GM23338 (cell line): Measurements from ENCODE around the gene PTGR3. TPM values are rescaled to one million over a fixed set of nuclear protein-coding genes. Genes with fewer than 3 reads are reported as not detected.

ENCODE experiments used
- ATAC-seq: fragments of 200-7000 bp; cut with Tn5 transposase; 3 replicates; pipeline ENCODE4 v1.9.1; 2020
- DNase-seq: peaks from one replicate; pipeline ENCODE4 v3.0.0-alpha.2; 2015; ENCODE audit warnings: low spot score
- H2AFZ ChIP-seq: fragments of 200-600 bp; sonication (generic); 2 replicates; pipeline ENCODE4 v1.8.0; 2016; ENCODE audit warnings: antibody characterized with exemption, mild to moderate bottlenecking, moderate library complexity
- H3F3A ChIP-seq: fragments of 200-600 bp; sonication (generic); replicated peaks from 2 replicates; pipeline ENCODE4 v1.8.0; 2017; ENCODE audit warnings: antibody characterized with exemption, mixed run types, low read depth
- H3K27ac ChIP-seq: fragments of 200-600 bp; sonication (generic); 2 replicates; pipeline ENCODE4 v1.6.1; 2016; ENCODE audit warnings: low read depth
- H3K27me3 ChIP-seq: fragments of 200-600 bp; sonication (generic); 2 replicates; pipeline ENCODE4 v1.8.0; 2016; ENCODE audit warnings: mild to moderate bottlenecking, mixed run types, moderate library complexity; ENCODE audit not compliant: insufficient read depth
- H3K36me3 ChIP-seq: fragments of 200-600 bp; sonication (generic); 2 replicates; pipeline ENCODE4 v1.8.0; 2016; ENCODE audit warnings: mild to moderate bottlenecking; ENCODE audit not compliant: insufficient read depth
- H3K4me1 ChIP-seq: fragments of 200-600 bp; sonication (generic); 2 replicates; pipeline ENCODE4 v1.8.0; 2016; ENCODE audit warnings: mild to moderate bottlenecking, moderate library complexity; ENCODE audit not compliant: insufficient read depth
- H3K4me2 ChIP-seq: fragments of 200-600 bp; sonication (generic); 2 replicates; pipeline ENCODE4 v1.7.1; 2017; ENCODE audit warnings: mixed run types
- H3K4me3 ChIP-seq: fragments of 200-600 bp; sonication (generic); 2 replicates; pipeline ENCODE4 v1.6.1; 2016; ENCODE audit warnings: mixed run types
- H3K79me2 ChIP-seq: fragments of 200-600 bp; sonication (generic); replicated peaks from 2 replicates; pipeline ENCODE4 v1.8.0; 2017; ENCODE audit warnings: mild to moderate bottlenecking; ENCODE audit not compliant: insufficient read depth
- H3K9me2 ChIP-seq: fragments of 200-600 bp; sonication (generic); 2 replicates; pipeline ENCODE4 v1.8.0; 2017; ENCODE audit not compliant: insufficient read depth
- H4K20me1 ChIP-seq: fragments of 200-600 bp; sonication (generic); replicated peaks from 2 replicates; pipeline ENCODE4 v1.8.0; 2017; ENCODE audit warnings: mild to moderate bottlenecking; ENCODE audit not compliant: insufficient read depth
- H3K27ac Mint-ChIP-seq: 2 replicates; pipeline ENCODE4 v1.8.0; 2020; ENCODE audit warnings: inconsistent platforms, mild to moderate bottlenecking, moderate library complexity, mixed read lengths
- H3K27me3 Mint-ChIP-seq: 3 replicates; pipeline ENCODE4 v1.8.0; 2022; ENCODE audit warnings: low read depth, mild to moderate bottlenecking, moderate library complexity, mixed read lengths, inconsistent platforms; ENCODE audit not compliant: insufficient read depth, poor library complexity
- H3K36me3 Mint-ChIP-seq: 3 replicates; pipeline ENCODE4 v1.8.0; 2021; ENCODE audit warnings: low read depth, mild to moderate bottlenecking, inconsistent platforms, moderate library complexity, mixed read lengths
- H3K4me1 Mint-ChIP-seq: 3 replicates; pipeline ENCODE4 v1.8.0; 2020; ENCODE audit warnings: mild to moderate bottlenecking, inconsistent platforms, mixed read lengths
- H3K4me3 Mint-ChIP-seq: 3 replicates; pipeline ENCODE4 v1.8.0; 2021; ENCODE audit warnings: moderate library complexity, mild to moderate bottlenecking, inconsistent platforms, mixed read lengths
- H3K9me3 Mint-ChIP-seq: 3 replicates; pipeline ENCODE4 v1.8.0; 2020; ENCODE audit warnings: moderate library complexity, mild to moderate bottlenecking, inconsistent platforms, mixed read lengths
- CREB1 ChIP-seq: fragments of 250-450 bp; sonication (Bioruptor Pico); IDR thresholded peaks from 2 replicates; pipeline ENCODE4 v1.5.0; 2020; ENCODE audit warnings: low read depth, mild to moderate bottlenecking, moderate library complexity
- EZH2 ChIP-seq: fragments of 200-600 bp; sonication (generic); IDR thresholded peaks from one replicate; pipeline ENCODE4 v1.8.0; 2017; ENCODE audit warnings: antibody characterized with exemption, mild to moderate bottlenecking, low read depth; ENCODE audit not compliant: unreplicated experiment
- JUNB ChIP-seq: IDR thresholded peaks from one replicate; pipeline ENCODE4 v1.6.1; 2016; ENCODE audit warnings: antibody characterized with exemption; ENCODE audit not compliant: unreplicated experiment
- NANOG ChIP-seq: IDR thresholded peaks from 2 replicates; pipeline ENCODE4 v1.6.1; 2016; ENCODE audit warnings: antibody characterized with exemption, borderline replicate concordance
- polyA plus RNA-seq: library from polyadenylated mRNA; unstranded; fragments of >200 nt; fragmentation: Nextera tagmentation; extraction: Ambion mirVana; gene quantifications from 2 replicates; pipeline ENCODE4 v1.2.1, GENCODE V29; 2016
- total RNA-seq: library from RNA; depleted of rRNA; stranded (reverse); fragments of >200 nt; shearing (Covaris generic); gene quantifications from 2 replicates; pipeline ENCODE4 v1.2.3, GENCODE V29; 2014
- TF ChIP-seq, protein P1 (sequence below), 2 experiments: fragments of 200-600 bp in 1 of 2; sonication (generic) in 1 of 2; conservative IDR thresholded peaks; 2 replicates each; pipeline versions ENCODE4 v1.5.1 to v1.6.1; 2016 to 2017; ENCODE audit warnings: antibody characterized with exemption in 2 of 2, low read depth in 2 of 2, mild to moderate bottlenecking in 2 of 2, moderate library complexity in 1 of 2

The PTGR3 gene
- total and polyA plus RNA-seq, 2 experiments from 2014 or later = 0.84 to 1.5 TPM

DNA sequence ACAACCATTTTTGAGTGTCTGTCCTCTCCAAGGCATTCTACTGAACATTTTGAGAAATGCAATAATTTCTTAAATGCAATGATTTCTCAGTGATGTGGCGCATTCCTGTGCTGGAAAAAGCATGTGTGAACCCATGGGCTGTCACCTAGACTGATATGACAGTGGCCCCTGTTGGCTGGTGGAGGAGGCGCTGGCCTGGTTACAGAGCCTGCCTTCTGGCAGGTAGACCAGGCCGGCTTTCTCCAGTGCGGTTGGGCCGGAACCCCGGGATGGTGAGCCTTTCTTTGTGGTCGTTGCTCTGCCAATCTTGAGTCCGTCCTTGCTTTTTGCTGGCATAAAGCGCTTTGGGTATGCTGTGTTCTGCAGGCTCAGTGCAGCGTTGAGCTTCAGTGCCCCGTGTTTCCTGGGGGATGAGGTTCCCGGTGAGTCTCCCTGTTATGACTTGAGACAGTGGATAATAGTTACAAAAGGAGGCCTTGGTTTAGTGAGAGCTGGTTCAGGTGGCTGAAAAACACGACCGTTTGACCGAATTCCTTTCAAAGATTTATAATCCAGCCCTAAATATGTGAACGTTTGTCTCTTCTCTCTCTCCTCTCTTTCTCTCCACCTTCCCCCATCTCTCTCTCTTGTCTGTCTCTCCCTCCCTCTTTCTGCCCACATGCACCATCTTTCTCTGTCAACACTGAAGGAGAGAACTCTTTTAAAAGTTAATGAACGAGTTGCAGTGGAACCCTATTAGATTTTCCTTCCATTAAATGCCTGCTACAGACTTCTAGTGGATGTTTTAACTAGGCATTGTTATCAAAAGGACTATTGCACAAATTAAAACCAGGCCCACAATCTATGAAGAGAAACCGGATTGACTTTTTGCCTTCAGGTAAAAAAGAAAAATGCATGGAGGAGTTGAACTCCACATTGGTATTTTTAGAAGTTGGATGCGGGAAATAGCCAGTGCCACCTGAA lies 35.7 kb upstream of the PTGR3 start:
- no peak overlapping the region for H3K27ac Mint-ChIP-seq

GRCh38 chr18:75241705-75242104 lies 32.8 kb upstream of the PTGR3 start:
- Mint-ChIP-seq H3K9me3 (no peaks in the 10 kb centered on the region), H3K27me3 (peaks cover 3% of the 10 kb centered on the region), H3K4me3 (no peak overlapping the region), H3K27ac (no peak overlapping the region), H3K36me3 (no peaks in the 10 kb centered on the region), H3K4me1 (no peaks in the 10 kb centered on the region)
- H3K4me2 ChIP-seq = no peak overlapping the region
- no peak overlapping the region for H3K4me3 ChIP-seq
- no peaks in the 10 kb centered on the region for H3F3A ChIP-seq
- H3K9me2 ChIP-seq = 0 out of 2 replicates have a peak, but pooled peaks cover 5% of the 10 kb centered on the region
- no peak overlapping the region for H3K27ac ChIP-seq
- H2AFZ ChIP-seq = no peak overlapping the region
- ATAC-seq (no peak), DNase-seq (no peak)
- no peaks in the 10 kb centered on the region for H3K27me3 ChIP-seq
- H4K20me1 ChIP-seq = no peaks in the 10 kb centered on the region
- H3K36me3 ChIP-seq = no peaks in the 10 kb centered on the region
- H3K79me2 ChIP-seq = no peaks in the 10 kb centered on the region
- H3K4me1 ChIP-seq = no peaks in the 10 kb centered on the region
- TF ChIP-seq EZH2 = no peak

More for the DNA sequence above, 35.7 kb upstream of the PTGR3 start:
- ATAC-seq = peak; percentile 98
- Histone ChIP-seq H3K27ac (no peak overlapping the region), H3K79me2 (no peaks in the 10 kb centered on the region), H2AFZ (peak overlapping the region; percentile 47; the same call in 1 of the 2 replicates), H3K4me3 (no peak overlapping the region), H4K20me1 (no peaks in the 10 kb centered on the region), H3K4me2 (no peak overlapping the region), H3K4me1 (no peaks in the 10 kb centered on the region), H3K27me3 (no peaks in the 10 kb centered on the region), H3K9me2 (0 out of 2 replicates have a peak, but pooled peaks cover 5% of the 10 kb centered on the region), H3K36me3 (no peaks in the 10 kb centered on the region), H3F3A (no peaks in the 10 kb centered on the region)
- H3K4me1 Mint-ChIP-seq = no peaks in the 10 kb centered on the region
- H3K4me3 Mint-ChIP-seq = no peak overlapping the region
- H3K27me3 Mint-ChIP-seq = peaks cover 3% of the 10 kb centered on the region
- H3K36me3 Mint-ChIP-seq = no peaks in the 10 kb centered on the region
- TF ChIP-seq, protein P1, sequence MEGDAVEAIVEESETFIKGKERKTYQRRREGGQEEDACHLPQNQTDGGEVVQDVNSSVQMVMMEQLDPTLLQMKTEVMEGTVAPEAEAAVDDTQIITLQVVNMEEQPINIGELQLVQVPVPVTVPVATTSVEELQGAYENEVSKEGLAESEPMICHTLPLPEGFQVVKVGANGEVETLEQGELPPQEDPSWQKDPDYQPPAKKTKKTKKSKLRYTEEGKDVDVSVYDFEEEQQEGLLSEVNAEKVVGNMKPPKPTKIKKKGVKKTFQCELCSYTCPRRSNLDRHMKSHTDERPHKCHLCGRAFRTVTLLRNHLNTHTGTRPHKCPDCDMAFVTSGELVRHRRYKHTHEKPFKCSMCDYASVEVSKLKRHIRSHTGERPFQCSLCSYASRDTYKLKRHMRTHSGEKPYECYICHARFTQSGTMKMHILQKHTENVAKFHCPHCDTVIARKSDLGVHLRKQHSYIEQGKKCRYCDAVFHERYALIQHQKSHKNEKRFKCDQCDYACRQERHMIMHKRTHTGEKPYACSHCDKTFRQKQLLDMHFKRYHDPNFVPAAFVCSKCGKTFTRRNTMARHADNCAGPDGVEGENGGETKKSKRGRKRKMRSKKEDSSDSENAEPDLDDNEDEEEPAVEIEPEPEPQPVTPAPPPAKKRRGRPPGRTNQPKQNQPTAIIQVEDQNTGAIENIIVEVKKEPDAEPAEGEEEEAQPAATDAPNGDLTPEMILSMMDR (conservative IDR thresholded peaks at IDR 0.05; ENCODE audit: low read depth in 2 of 2) = peak; percentile 54 to 73
- no peak for TF ChIP-seq JUNB
- no peak for TF ChIP-seq CREB1 (CRISPR knock-in tag)
- peak; percentile 62 for DNase-seq
- no peaks in the 10 kb centered on the region for H3K9me3 Mint-ChIP-seq

- 0 out of 2 replicates have a peak, but pooled peaks cover 5% of the 10 kb centered on the region for H3K9me2 ChIP-seq
- H3K4me1 Mint-ChIP-seq = no peaks in the 10 kb centered on the region
- no peaks in the 10 kb centered on the region for H3K36me3 ChIP-seq
- H3K27me3 ChIP-seq = no peaks in the 10 kb centered on the region
- no peaks in the 10 kb centered on the region for H3F3A ChIP-seq
- H3K4me1 ChIP-seq = no peaks in the 10 kb centered on the region
- no peaks in the 10 kb centered on the region for H3K79me2 ChIP-seq
- no peak overlapping the region for H2AFZ ChIP-seq
- H3K27ac ChIP-seq = no peak overlapping the region
- H3K27ac Mint-ChIP-seq = no peak overlapping the region
- no peak for DNase-seq
- no peak overlapping the region for H3K4me3 ChIP-seq
- TF ChIP-seq NANOG = no peak
- TF ChIP-seq, protein P1 (conservative IDR thresholded peaks at IDR 0.05; ENCODE audit: low read depth in 2 of 2) = peak in 1 of 2 experiments; percentile 31; a peak in 2 of 4 replicates
- H3K9me3 Mint-ChIP-seq = no peaks in the 10 kb centered on the region
- H4K20me1 ChIP-seq = no peaks in the 10 kb centered on the region
- H3K36me3 Mint-ChIP-seq = no peaks in the 10 kb centered on the region
- no peak overlapping the region for H3K4me3 Mint-ChIP-seq
- ATAC-seq = no peak
- no peak overlapping the region for H3K4me2 ChIP-seq
- H3K27me3 Mint-ChIP-seq = peaks cover 6% of the 10 kb centered on the region
Observed at GRCh38 chr18:75240433-75240832, 31.5 kb upstream of the PTGR3 start.
